BJ (cell line): ENCODE results near the gene CORIN. TPM values are rescaled to one million over a fixed set of nuclear protein-coding genes. Genes with fewer than 3 reads are reported as not detected.

Experiments
- CTCF ChIA-PET: fragments of 350-600 bp; formaldehyde crosslinking; extraction: SDS; loops from one replicate; lab custom pipeline; 2021; ENCODE audit warnings: antibody characterized with exemption, inconsistent platforms; lab: Yijun Ruan, JAX
- POLR2A ChIA-PET: fragments of 300-600 bp; sonication (Branson Sonifier 250); formaldehyde crosslinking; extraction: SDS; loops from one replicate; lab custom pipeline; 2021; ENCODE audit warnings: antibody characterized with exemption; lab: Charles Lee
- DNase-seq: peaks from one replicate; pipeline ENCODE4 v3.0.0-alpha.2; 2011; ENCODE audit warnings: low read depth
- H3K27me3 ChIP-seq: 2 replicates; pipeline ENCODE4 v1.6.0; 2011; ENCODE audit warnings: low read length; ENCODE audit not compliant: control insufficient read depth, insufficient read depth
- H3K36me3 ChIP-seq: 2 replicates; pipeline ENCODE4 v1.5.1; 2011; ENCODE audit warnings: low read length; ENCODE audit not compliant: control insufficient read depth, insufficient read depth
- H3K4me3 ChIP-seq: 2 replicates; pipeline ENCODE4 v1.5.1; 2011; ENCODE audit warnings: low read depth, mild to moderate bottlenecking, control low read depth, low read length
- CTCF ChIP-seq: IDR thresholded peaks from 2 replicates; pipeline ENCODE4 v1.5.1; 2011; ENCODE audit warnings: low read depth, mild to moderate bottlenecking, control low read depth, inconsistent platforms, low read length, moderate library complexity; ENCODE audit not compliant: insufficient read depth
- polyA plus RNA-seq: library from polyadenylated mRNA; depleted of rRNA; stranded (reverse); fragments of >200 nt; gene quantifications from 2 replicates; pipeline ENCODE4 v1.2.3, GENCODE V29; 2011

CORIN gene
- polyA plus RNA-seq, 1 experiment: 22.1 TPM

GRCh38 chr4:47876310-47876709, 38.4 kb upstream of the CORIN start:
- H3K36me3 ChIP-seq: peaks cover 7% of the 10 kb centered on the region
- ChIA-PET POLR2A (no interaction called here), CTCF (no interaction called here)
- H3K27me3 ChIP-seq: no peaks in the 10 kb centered on the region
- no peak for DNase-seq
- TF ChIP-seq CTCF: no peak
- no peak overlapping the region for H3K4me3 ChIP-seq

- ChIA-PET CTCF (no interaction called here), POLR2A (no interaction called here)
- Histone ChIP-seq H3K4me3 (no peak overlapping the region), H3K36me3 (peaks cover 7% of the 10 kb centered on the region), H3K27me3 (no peaks in the 10 kb centered on the region)
- TF ChIP-seq CTCF: no peak
- no peak for DNase-seq
These were observed 36.1 kb upstream of the CORIN start for GRCh38 chr4:47873877-47874541.

DNA sequence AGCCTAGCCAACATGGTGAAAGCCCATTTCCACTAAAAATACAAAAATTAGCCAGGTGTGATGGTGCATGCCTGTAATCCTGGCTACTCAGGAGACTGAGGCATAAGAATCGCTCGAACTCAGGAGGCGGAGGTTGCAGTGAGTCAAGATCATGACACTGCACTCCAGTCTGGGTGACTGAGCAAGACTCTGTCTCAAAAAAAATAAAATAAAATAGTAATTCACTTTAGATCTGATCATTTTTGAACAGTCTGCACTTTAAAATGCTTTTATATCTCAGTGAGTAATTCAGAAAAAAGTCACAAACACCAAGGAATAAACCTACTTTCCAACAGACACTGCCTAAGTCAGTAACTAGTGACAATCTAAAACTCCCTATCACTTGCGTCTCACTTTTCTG, 25.6 kb upstream of the CORIN start:
- ChIA-PET CTCF (no interaction called here), POLR2A (no interaction called here)
- Histone ChIP-seq H3K36me3 (no peaks in the 10 kb centered on the region), H3K27me3 (no peaks in the 10 kb centered on the region), H3K4me3 (no peak overlapping the region)
- DNase-seq: no peak
- TF ChIP-seq CTCF: no peak

- POLR2A ChIA-PET: interaction anchor here (1.0 kb wide), 1 partner anchor 10 kb away, joined by 3 read pairs; no protein-coding TSS in a partner anchor
- no peaks in the 10 kb centered on the region for H3K36me3 ChIP-seq
- no peaks in the 10 kb centered on the region for H3K27me3 ChIP-seq
- CTCF ChIA-PET: no interaction called here
- DNase-seq: no peak
- TF ChIP-seq CTCF: no peak
- H3K4me3 ChIP-seq: no peak overlapping the region
These were observed 24.4 kb upstream of the CORIN start for GRCh38 chr4:47862297-47862696.

GRCh38 chr4:47860305-47860704, 22.4 kb upstream of the CORIN start:
- TF ChIP-seq CTCF: no peak
- Histone ChIP-seq H3K4me3 (no peak overlapping the region), H3K36me3 (no peaks in the 10 kb centered on the region), H3K27me3 (no peaks in the 10 kb centered on the region)
- POLR2A ChIA-PET: no interaction called here
- DNase-seq: no peak
- CTCF ChIA-PET: no interaction called here
